Type B pancreatic cell (in vitro differentiated cells): ENCODE measurements around the gene NKPD1. TPM values are rescaled to one million over a fixed set of nuclear protein-coding genes. Genes with fewer than 3 reads are reported as not detected.

Source experiments
- DNase-seq: peaks from one replicate; pipeline ENCODE4 v3.0.0; 2021; ENCODE audit warnings: mixed read lengths; ENCODE audit not compliant: unreplicated experiment; ENCODE audit errors: extremely low spot score
- H3K27ac Mint-ChIP-seq: 2 replicates; pipeline ENCODE4 v1.8.0; 2021; ENCODE audit warnings: mild to moderate bottlenecking, mixed read lengths
- H3K27me3 Mint-ChIP-seq: 2 replicates; pipeline ENCODE4 v1.8.0; 2021; ENCODE audit warnings: mixed read lengths
- H3K36me3 Mint-ChIP-seq: 2 replicates; pipeline ENCODE4 v1.8.0; 2021; ENCODE audit warnings: mixed read lengths
- H3K4me1 Mint-ChIP-seq: one replicate; pipeline ENCODE4 v1.8.0; 2021; ENCODE audit warnings: mixed read lengths; ENCODE audit not compliant: unreplicated experiment
- H3K4me3 Mint-ChIP-seq: 2 replicates; pipeline ENCODE4 v1.8.0; 2021; ENCODE audit warnings: mild to moderate bottlenecking, mixed read lengths
- H3K9me3 Mint-ChIP-seq: 2 replicates; pipeline ENCODE4 v1.8.0; 2021; ENCODE audit warnings: mixed read lengths
- CTCF ChIP-seq: fragments of 200-600 bp; sonication (generic); conservative IDR thresholded peaks from 2 replicates; pipeline ENCODE4 v1.5.0; 2021; ENCODE audit warnings: antibody characterized with exemption, mild to moderate bottlenecking
- long read RNA-seq: library from polyadenylated mRNA; unstranded; transcript quantifications from one replicate; pipeline ENCODE4 v2.0.0, GENCODE V29; 2020
- total RNA-seq: library from RNA; stranded (reverse); gene quantifications from 2 replicates; pipeline ENCODE4 v1.2.1, GENCODE V29; 2021; ENCODE audit warnings: low replicate concordance

NKPD1 gene
- 0.56 and 1.3 TPM in 2 replicates for total RNA-seq
- long read RNA-seq = 0 reads

- no peak for DNase-seq
- H3K27me3 Mint-ChIP-seq = peaks cover 12% of the 10 kb centered on the region
Observed at GRCh38 chr19:45160870-45161737, at the start of gene NKPD1. NKPD1 (minus strand) TSS chr19:45160982; CDS start chr19:45160150, 832 bp downstream.

GRCh38 chr19:45206328-45206727 is 45.5 kb upstream of the NKPD1 start:
- Mint-ChIP-seq H3K27me3 (no peaks in the 10 kb centered on the region), H3K4me1 (peaks cover under 1% of the 10 kb centered on the region), H3K9me3 (no peaks in the 10 kb centered on the region), H3K4me3 (no peak overlapping the region), H3K27ac (no peak overlapping the region), H3K36me3 (no peaks in the 10 kb centered on the region)
- no peak for TF ChIP-seq CTCF
- no peak for DNase-seq

More at GRCh38 chr19:45160870-45161737, at the start of gene NKPD1:
- TF ChIP-seq CTCF = no peak
- Mint-ChIP-seq H3K4me1 (peaks cover 10% of the 10 kb centered on the region), H3K27ac (peak within 1 kb of the TSS; percentile 10), H3K9me3 (no peaks in the 10 kb centered on the region), H3K36me3 (no peaks in the 10 kb centered on the region), H3K4me3 (peak within 1 kb of the TSS; percentile 52)

- H3K27me3 Mint-ChIP-seq = no peaks in the 10 kb centered on the region
- no peak overlapping the region for H3K4me3 Mint-ChIP-seq
- H3K36me3 Mint-ChIP-seq = no peaks in the 10 kb centered on the region
- no peak for DNase-seq
- no peak for TF ChIP-seq CTCF
- no peaks in the 10 kb centered on the region for H3K4me1 Mint-ChIP-seq
- H3K27ac Mint-ChIP-seq = no peak overlapping the region
- H3K9me3 Mint-ChIP-seq = no peaks in the 10 kb centered on the region
Observed at GRCh38 chr19:45205810-45206209, 45.0 kb upstream of the NKPD1 start.

- H3K27me3 Mint-ChIP-seq = peaks cover 3% of the 10 kb centered on the region
- H3K4me3 Mint-ChIP-seq = no peak overlapping the region
- H3K4me1 Mint-ChIP-seq = no peaks in the 10 kb centered on the region
- TF ChIP-seq CTCF = no peak
- H3K27ac Mint-ChIP-seq = no peak overlapping the region
- DNase-seq = no peak
- H3K9me3 Mint-ChIP-seq = no peaks in the 10 kb centered on the region
- no peaks in the 10 kb centered on the region for H3K36me3 Mint-ChIP-seq
Observed at GRCh38 chr19:45202637-45203036, 41.9 kb upstream of the NKPD1 start.

- Mint-ChIP-seq H3K27ac (no peak overlapping the region), H3K4me3 (no peak overlapping the region), H3K36me3 (no peaks in the 10 kb centered on the region), H3K4me1 (no peaks in the 10 kb centered on the region), H3K9me3 (no peaks in the 10 kb centered on the region), H3K27me3 (peaks cover 6% of the 10 kb centered on the region)
- no peak for DNase-seq
- TF ChIP-seq CTCF = peak; percentile 72
Observed at GRCh38 chr19:45200568-45200967, 39.8 kb upstream of the NKPD1 start.
